ENCODE data around the gene AEN. TPM values are rescaled to one million over a fixed set of nuclear protein-coding genes. Genes with fewer than 3 reads are reported as not detected.
A peak's percentile ranks its signal among the peaks of the same experiment; 100 is the strongest.

The AEN gene
- total RNA-seq, 6 donors from 2014 or later: 7.5 to 37.6 (median 18.4) TPM

- no peaks in the 10 kb centered on the region for H3K9me3 ChIP-seq
- DNase-seq: peak in 1 of 2 donors; percentile 17
- no peaks in the 10 kb centered on the region for H3K27me3 ChIP-seq
- 97 to 98% methylated on average over 12 of the region's 12 CpGs for WGBS, 2 donors
- no peak overlapping the region for H3K4me3 ChIP-seq
- H3K4me1 ChIP-seq: peaks cover 27 to 30% (median 30%) of the 10 kb centered on the region in 4 donors
- H3K27ac ChIP-seq: peak overlapping the region in 3 of 4 donors; percentile 84 to 92 (median 85)
- peaks cover 0 to 26% (median 1%) of the 10 kb centered on the region in 4 donors for H3K36me3 ChIP-seq
- TF ChIP-seq POLR2A (IDR thresholded peaks at IDR 0.05): no peak
- TF ChIP-seq POLR2AphosphoS5 (IDR thresholded peaks at IDR 0.05): no peak
- TF ChIP-seq EP300 (IDR thresholded peaks at IDR 0.05): no peak
- TF ChIP-seq CTCF (IDR thresholded peaks at IDR 0.05): no peak
- ATAC-seq (ENCODE audit: low FRiP score in 2 of 2): no peak
Observed at GRCh38 chr15:88650556-88650955, 29.4 kb downstream of the AEN start.

GRCh38 chr15:88651136-88651732, 30.1 kb downstream of the AEN start:
- no peaks in the 10 kb centered on the region for H3K27me3 ChIP-seq
- H3K36me3 ChIP-seq: peaks cover 0 to 24% (median 1%) of the 10 kb centered on the region in 4 donors
- peaks cover 27 to 30% (median 30%) of the 10 kb centered on the region in 4 donors for H3K4me1 ChIP-seq
- no peak for DNase-seq
- no peaks in the 10 kb centered on the region for H3K9me3 ChIP-seq
- H3K27ac ChIP-seq: peak overlapping the region in 1 of 4 donors; percentile 92
- H3K4me3 ChIP-seq: no peak overlapping the region
- ATAC-seq (ENCODE audit: low FRiP score in 2 of 2): no peak
- 85 to 97% methylated on average over 7 of the region's 7 CpGs for WGBS, 2 donors
- TF ChIP-seq POLR2A (IDR thresholded peaks at IDR 0.05) (no peak), POLR2AphosphoS5 (IDR thresholded peaks at IDR 0.05) (no peak)

GRCh38 chr15:88651971-88652370, 30.8 kb downstream of the AEN start:
- no peak for ATAC-seq (ENCODE audit: low FRiP score in 2 of 2)
- TF ChIP-seq POLR2AphosphoS5 (IDR thresholded peaks at IDR 0.05): no peak
- no peak for TF ChIP-seq EP300 (IDR thresholded peaks at IDR 0.05)
- TF ChIP-seq POLR2A (IDR thresholded peaks at IDR 0.05): no peak
- no peak for TF ChIP-seq CTCF (IDR thresholded peaks at IDR 0.05)
- H3K27me3 ChIP-seq: no peaks in the 10 kb centered on the region
- peaks cover 27 to 30% (median 29%) of the 10 kb centered on the region in 4 donors for H3K4me1 ChIP-seq
- H3K27ac ChIP-seq: no peak overlapping the region
- DNase-seq: peak in 1 of 2 donors; percentile 18
- WGBS, 2 donors: 79 to 87% methylated on average over 9 of the region's 9 CpGs
- peaks cover 0 to 24% (median 1%) of the 10 kb centered on the region in 4 donors for H3K36me3 ChIP-seq
- H3K9me3 ChIP-seq: no peaks in the 10 kb centered on the region
- H3K4me3 ChIP-seq: no peak overlapping the region

GRCh38 chr15:88652456-88653199, 31.5 kb downstream of the AEN start:
- H3K9me3 ChIP-seq: no peaks in the 10 kb centered on the region
- H3K27ac ChIP-seq: peak overlapping the region in 2 of 4 donors; percentile 30 to 54
- H3K36me3 ChIP-seq: peaks cover 0 to 23% (median 1%) of the 10 kb centered on the region in 4 donors
- no peak overlapping the region for H3K4me3 ChIP-seq
- TF ChIP-seq CTCF (IDR thresholded peaks at IDR 0.05) (no peak), POLR2AphosphoS5 (IDR thresholded peaks at IDR 0.05) (no peak), POLR2A (IDR thresholded peaks at IDR 0.05) (no peak), EP300 (IDR thresholded peaks at IDR 0.05) (no peak)
- ATAC-seq (ENCODE audit: low FRiP score in 2 of 2): no peak
- H3K4me1 ChIP-seq: peaks cover 23 to 28% (median 26%) of the 10 kb centered on the region in 4 donors
- 59 to 72% methylated on average over 5 to 7 of the region's 8 CpGs for WGBS, 2 donors
- no peaks in the 10 kb centered on the region for H3K27me3 ChIP-seq
- peak in 1 of 2 donors; percentile 19 for DNase-seq
